ENCODE results near the gene ZNF595. TPM values are rescaled to one million over a fixed set of nuclear protein-coding genes. Genes with fewer than 3 reads are reported as not detected.
"Not testable (repeated sequence)": the region's sequence is repeated elsewhere in the genome, so short reads cannot be mapped to it uniquely, and the experiment has no call there.

The ZNF595 gene
- polyA plus RNA-seq, 1 experiment: 5.2 TPM

GRCh38 chr4:85951-86350, 32.8 kb downstream of the ZNF595 start:
- H3K27ac ChIP-seq (ENCODE audit: low read depth, low read length): no peak overlapping the region
- H3K27me3 ChIP-seq (ENCODE audit: control insufficient read depth, insufficient read depth, low read length): no peaks in the 10 kb centered on the region
- TF ChIP-seq CTCF (IDR thresholded peaks at IDR 0.05; ENCODE audit: low read depth, low read length): no peak
- POLR2A ChIA-PET: no interaction called here
- CTCF ChIA-PET: no interaction called here
- peaks cover 26% of the 10 kb centered on the region for H3K9me3 ChIP-seq (ENCODE audit: control insufficient read depth, insufficient read depth, low read length)
- DNase-seq (ENCODE audit: low read depth, low spot score): no peak
- no peak overlapping the region for H3K4me3 ChIP-seq (ENCODE audit: low read depth, low read length)

DNA sequence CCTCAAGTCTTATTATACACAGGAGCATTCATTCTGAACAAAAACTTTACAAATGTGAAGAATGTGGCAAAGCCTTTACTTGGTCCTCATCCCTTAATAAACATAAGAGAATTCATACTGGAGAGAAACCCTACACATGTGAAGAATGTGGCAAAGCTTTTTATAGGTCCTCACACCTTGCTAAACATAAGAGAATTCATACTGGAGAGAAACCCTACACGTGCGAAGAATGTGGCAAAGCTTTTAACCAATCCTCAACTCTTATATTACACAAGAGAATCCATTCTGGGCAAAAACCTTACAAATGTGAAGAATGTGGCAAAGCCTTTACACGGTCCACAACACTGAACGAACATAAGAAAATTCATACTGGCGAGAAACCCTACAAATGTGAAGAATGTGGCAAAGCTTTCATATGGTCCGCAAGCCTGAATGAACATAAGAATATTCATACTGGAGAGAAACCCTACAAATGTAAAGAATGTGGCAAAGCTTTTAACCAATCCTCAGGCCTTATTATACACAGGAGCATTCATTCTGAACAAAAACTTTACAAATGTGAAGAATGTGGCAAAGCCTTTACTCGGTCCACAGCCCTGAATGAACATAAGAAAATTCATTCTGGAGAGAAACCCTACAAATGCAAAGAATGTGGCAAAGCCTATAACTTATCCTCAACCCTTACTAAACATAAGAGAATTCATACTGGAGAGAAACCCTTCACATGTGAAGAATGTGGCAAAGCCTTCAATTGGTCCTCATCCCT, 33.6 kb downstream of the ZNF595 start:
- CTCF ChIA-PET; DNase-seq (ENCODE audit: low read depth, low spot score); H3K27me3 ChIP-seq (ENCODE audit: control insufficient read depth, insufficient read depth, low read length); H3K27ac ChIP-seq (ENCODE audit: low read depth, low read length); H3K4me3 ChIP-seq (ENCODE audit: low read depth, low read length); POLR2A ChIA-PET: not testable (repeated sequence)
- peaks cover 25% of the 10 kb centered on the region for H3K9me3 ChIP-seq (ENCODE audit: control insufficient read depth, insufficient read depth, low read length)

DNA sequence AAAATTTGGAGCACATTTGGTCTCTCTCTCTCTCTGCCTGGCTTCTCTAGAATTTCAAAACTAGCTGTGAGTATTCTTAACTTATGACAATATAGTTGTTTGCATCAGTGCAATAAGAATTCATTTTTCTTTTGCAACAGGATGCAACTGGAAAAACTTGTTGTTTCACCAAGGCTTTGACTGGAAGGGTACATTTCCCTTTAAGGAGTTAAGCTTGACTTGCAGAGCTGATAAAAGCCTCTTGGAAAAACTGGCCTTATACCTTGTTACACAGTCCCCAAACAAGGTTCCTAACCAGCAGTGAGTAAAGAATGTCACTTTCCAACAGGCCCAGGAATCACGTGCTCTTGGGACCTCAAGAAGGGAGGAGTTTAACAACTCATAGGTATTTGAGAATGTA, 45.3 kb downstream of the ZNF595 start:
- Histone ChIP-seq H3K9me3 (ENCODE audit: control insufficient read depth, insufficient read depth, low read length) (peaks cover 54% of the 10 kb centered on the region), H3K27me3 (ENCODE audit: control insufficient read depth, insufficient read depth, low read length) (no peaks in the 10 kb centered on the region), H3K27ac (ENCODE audit: low read depth, low read length) (no peak overlapping the region), H3K4me3 (ENCODE audit: low read depth, low read length) (no peak overlapping the region)
- ChIA-PET POLR2A (no interaction called here), CTCF (no interaction called here)
- no peak for DNase-seq (ENCODE audit: low read depth, low spot score)
- TF ChIP-seq CTCF (IDR thresholded peaks at IDR 0.05; ENCODE audit: low read depth, low read length): no peak

GRCh38 chr4:99863-100262, 46.7 kb downstream of the ZNF595 start:
- no peak overlapping the region for H3K4me3 ChIP-seq (ENCODE audit: low read depth, low read length)
- no peak for TF ChIP-seq CTCF (IDR thresholded peaks at IDR 0.05; ENCODE audit: low read depth, low read length)
- DNase-seq (ENCODE audit: low read depth, low spot score): no peak
- peaks cover 49% of the 10 kb centered on the region for H3K9me3 ChIP-seq (ENCODE audit: control insufficient read depth, insufficient read depth, low read length)
- ChIA-PET POLR2A (no interaction called here), CTCF (no interaction called here)
- no peaks in the 10 kb centered on the region for H3K27me3 ChIP-seq (ENCODE audit: control insufficient read depth, insufficient read depth, low read length)
- no peak overlapping the region for H3K27ac ChIP-seq (ENCODE audit: low read depth, low read length)

GRCh38 chr4:107083-107443, 53.9 kb downstream of the ZNF595 start:
- Histone ChIP-seq H3K9me3 (ENCODE audit: control insufficient read depth, insufficient read depth, low read length) (peaks cover 51% of the 10 kb centered on the region), H3K27me3 (ENCODE audit: control insufficient read depth, insufficient read depth, low read length) (peaks cover 7% of the 10 kb centered on the region), H3K27ac (ENCODE audit: low read depth, low read length) (no peak overlapping the region), H3K4me3 (ENCODE audit: low read depth, low read length) (no peak overlapping the region)
- no peak for TF ChIP-seq CTCF (IDR thresholded peaks at IDR 0.05; ENCODE audit: low read depth, low read length)
- ChIA-PET POLR2A (no interaction called here), CTCF (no interaction called here)
- no peak for DNase-seq (ENCODE audit: low read depth, low spot score)

Measured in AG04450 (cell line).